HepG2 (cell line): ENCODE data around the gene TMC4. TPM values are rescaled to one million over a fixed set of nuclear protein-coding genes. Genes with fewer than 3 reads are reported as not detected.

ENCODE experiments used
- ATF5 ChIP-seq: sonication (generic); formaldehyde crosslinking; IDR thresholded peaks from 2 replicates; pipeline ENCODE4 v1.4.0; 2020; ENCODE audit warnings: mild to moderate bottlenecking, low read depth, missing genetic modification reagents
- ETV6 ChIP-seq: sonication (generic); formaldehyde crosslinking; conservative IDR thresholded peaks from 2 replicates; pipeline ENCODE4 v1.4.0; 2020; ENCODE audit warnings: missing genetic modification reagents
- KLF11 ChIP-seq: IDR thresholded peaks from 2 replicates; pipeline ENCODE4 v1.6.1; 2016; ENCODE audit warnings: missing compliant biosample characterization
- NFE2L1 ChIP-seq: sonication (generic); formaldehyde crosslinking; IDR thresholded peaks from 2 replicates; pipeline ENCODE4 v1.4.0; 2020; ENCODE audit warnings: missing genetic modification reagents, mild to moderate bottlenecking, borderline replicate concordance
- NPAS2 ChIP-seq: sonication (generic); formaldehyde crosslinking; IDR thresholded peaks from 2 replicates; pipeline ENCODE4 v1.8.0; 2022; ENCODE audit warnings: mild to moderate bottlenecking, missing genetic modification reagents, borderline replicate concordance
- PRDM10 ChIP-seq: sonication (generic); formaldehyde crosslinking; IDR thresholded peaks from 2 replicates; pipeline ENCODE4 v1.4.0; 2020; ENCODE audit warnings: low read depth, missing genetic modification reagents
- SALL2 ChIP-seq: sonication (generic); formaldehyde crosslinking; IDR thresholded peaks from 2 replicates; pipeline ENCODE4 v1.8.1; 2023; ENCODE audit warnings: mild to moderate bottlenecking, missing genetic modification reagents, inconsistent platforms
- SMYD3 ChIP-seq: sonication (generic); formaldehyde crosslinking; IDR thresholded peaks from 2 replicates; pipeline ENCODE4 v1.8.1; 2023; ENCODE audit warnings: mild to moderate bottlenecking, missing genetic modification reagents
- ZNF142 ChIP-seq: sonication (generic); formaldehyde crosslinking; IDR thresholded peaks from 2 replicates; pipeline ENCODE4 v1.4.0; 2020; ENCODE audit warnings: missing genetic modification reagents
- ZNF143 ChIP-seq: sonication (generic); formaldehyde crosslinking; IDR thresholded peaks from 2 replicates; pipeline ENCODE4 v1.4.0; 2020; ENCODE audit warnings: missing genetic modification reagents
- ZNF296 ChIP-seq: sonication (generic); formaldehyde crosslinking; conservative IDR thresholded peaks from 2 replicates; pipeline ENCODE4 v1.5.0; 2020; ENCODE audit warnings: mild to moderate bottlenecking, missing genetic modification reagents
- ZNF326 ChIP-seq: sonication (generic); formaldehyde crosslinking; IDR thresholded peaks from 2 replicates; pipeline ENCODE4 v1.4.0; 2020; ENCODE audit warnings: missing genetic modification reagents, borderline replicate concordance
- ZNF776 ChIP-seq: sonication (generic); formaldehyde crosslinking; IDR thresholded peaks from 2 replicates; pipeline ENCODE4 v1.4.0; 2020; ENCODE audit warnings: mild to moderate bottlenecking, missing genetic modification reagents
- ZNF879 ChIP-seq: sonication (generic); formaldehyde crosslinking; IDR thresholded peaks from 2 replicates; pipeline ENCODE4 v1.8.1; 2023; ENCODE audit warnings: missing genetic modification reagents
- polyA plus RNA-seq, 8 experiments: library from polyadenylated mRNA; depleted of rRNA in 3 of 8; stranded (reverse) in 7 of 8; unstranded in 1 of 8; fragments of >200 nt; fragmentation: Illumina TruSeq in 4 of 8; extraction: Trizol in 4 of 8; gene quantifications; 2 replicates each; pipeline versions ENCODE4 v1.2.1 to v1.2.3, GENCODE V29; 2011 to 2016; ENCODE audit warnings: low read depth in 4 of 8, missing spikeins in 1 of 8, mixed read lengths in 1 of 8; ENCODE audit not compliant: insufficient read depth in 1 of 8
- total RNA-seq, 5 experiments: library from RNA; depleted of rRNA; stranded (reverse); fragments of >200 nt; fragmentation: Illumina TruSeq; extraction: Trizol; gene quantifications; 2 replicates each; pipeline ENCODE4 v1.2.3, GENCODE V29; 2016; ENCODE audit warnings: low read depth in 1 of 5
- TF ChIP-seq, protein P1 (sequence below): IDR thresholded peaks from 2 replicates; pipeline ENCODE4 v1.6.1; 2016; ENCODE audit warnings: low read depth
- TF ChIP-seq, protein P2 (sequence below): IDR thresholded peaks from 2 replicates; pipeline ENCODE4 v1.6.1; 2016; ENCODE audit warnings: missing genetic modification reagents, missing compliant biosample characterization

Gene TMC4
- total and polyA plus RNA-seq, 2 of the 13 experiments (the other 11 are each of a cell fraction or from before 2014, with no cell fraction given), result 0.13 to 0.24 TPM

- TF ChIP-seq ZNF296, result no peak; the same call in 1 of the 2 replicates
- TF ChIP-seq KLF11 (CRISPR knock-in tag), result peak; percentile 91; the same call in 1 of the 2 replicates
- TF ChIP-seq, protein P1, sequence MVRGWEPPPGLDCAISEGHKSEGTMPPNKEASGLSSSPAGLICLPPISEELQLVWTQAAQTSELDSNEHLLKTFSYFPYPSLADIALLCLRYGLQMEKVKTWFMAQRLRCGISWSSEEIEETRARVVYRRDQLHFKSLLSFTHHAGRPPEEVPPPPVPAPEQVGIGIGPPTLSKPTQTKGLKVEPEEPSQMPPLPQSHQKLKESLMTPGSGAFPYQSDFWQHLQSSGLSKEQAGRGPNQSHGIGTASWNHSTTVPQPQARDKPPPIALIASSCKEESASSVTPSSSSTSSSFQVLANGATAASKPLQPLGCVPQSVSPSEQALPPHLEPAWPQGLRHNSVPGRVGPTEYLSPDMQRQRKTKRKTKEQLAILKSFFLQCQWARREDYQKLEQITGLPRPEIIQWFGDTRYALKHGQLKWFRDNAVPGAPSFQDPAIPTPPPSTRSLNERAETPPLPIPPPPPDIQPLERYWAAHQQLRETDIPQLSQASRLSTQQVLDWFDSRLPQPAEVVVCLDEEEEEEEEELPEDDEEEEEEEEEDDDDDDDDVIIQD (CRISPR knock-in tag), result peak; percentile 43; the same call in 1 of the 2 replicates
- peak; percentile 18; the same call in 1 of the 2 replicates for TF ChIP-seq PRDM10 (CRISPR knock-in tag)
- TF ChIP-seq ZNF326 (CRISPR knock-in tag), result no peak
- TF ChIP-seq ETV6 (CRISPR knock-in tag), result no peak; the same call in 1 of the 2 replicates
- TF ChIP-seq ZNF776 (CRISPR knock-in tag), result no peak; the same call in 1 of the 2 replicates
- TF ChIP-seq, protein P2, sequence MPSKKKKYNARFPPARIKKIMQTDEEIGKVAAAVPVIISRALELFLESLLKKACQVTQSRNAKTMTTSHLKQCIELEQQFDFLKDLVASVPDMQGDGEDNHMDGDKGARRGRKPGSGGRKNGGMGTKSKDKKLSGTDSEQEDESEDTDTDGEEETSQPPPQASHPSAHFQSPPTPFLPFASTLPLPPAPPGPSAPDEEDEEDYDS (CRISPR knock-in tag), result peak; percentile 55; the same call in 1 of the 2 replicates
- no peak for TF ChIP-seq ZNF142 (CRISPR knock-in tag)
- TF ChIP-seq ZNF879 (CRISPR knock-in tag), result 0 out of 2 replicates have a peak, but pooled peaks have one; percentile 37
- no peak; the same call in 1 of the 2 replicates for TF ChIP-seq SALL2 (CRISPR knock-in tag)
- TF ChIP-seq SMYD3 (CRISPR knock-in tag), result no peak
- TF ChIP-seq NPAS2 (CRISPR knock-in tag), result no peak
- TF ChIP-seq ZNF143 (CRISPR knock-in tag), result peak; percentile 98
- no peak for TF ChIP-seq ATF5 (CRISPR knock-in tag)
- no peak for TF ChIP-seq NFE2L1 (CRISPR knock-in tag)
These were observed 57.6 kb downstream of the TMC4 start, which contains the start of the genes PRPF31 and TFPT (continued) for GRCh38 chr19:54115109-54116063.
